GM23248 (cell line): Measurements from ENCODE around the gene OSBPL7.

Experiments
- EZH2 ChIP-seq: fragments of 200-600 bp; sonication (generic); IDR thresholded peaks from 2 replicates; pipeline ENCODE4 v1.6.1; 2018; ENCODE audit warnings: antibody characterized with exemption, mild to moderate bottlenecking; ENCODE audit not compliant: insufficient read depth, poor library complexity, severe bottlenecking
- EZH2phosphoT487 ChIP-seq: fragments of 200-600 bp; sonication (generic); IDR thresholded peaks from 2 replicates; pipeline ENCODE4 v1.6.1; 2018; ENCODE audit warnings: antibody characterized with exemption, moderate library complexity, mild to moderate bottlenecking, low read depth; ENCODE audit not compliant: insufficient read depth

- TF ChIP-seq EZH2phosphoT487 (no peak), EZH2 (no peak)
These were observed 21.8 kb upstream of the OSBPL7 start for GRCh38 chr17:47843391-47843730.
